Skeletal muscle satellite cell (primary cell): ENCODE results near the gene PIGU.

ENCODE experiments used
- H3K27me3 ChIP-seq: 2 replicates; pipeline ENCODE4 v1.7.0; 2013; ENCODE audit warnings: low read length; ENCODE audit not compliant: control insufficient read depth, insufficient read depth
- H3K36me3 ChIP-seq: 2 replicates; pipeline ENCODE4 v1.7.0; 2013; ENCODE audit warnings: mild to moderate bottlenecking, control low read depth, low read length; ENCODE audit not compliant: insufficient read depth
- H3K4me1 ChIP-seq: 2 replicates; pipeline ENCODE4 v1.7.0; 2013; ENCODE audit warnings: low read length; ENCODE audit not compliant: control insufficient read depth, insufficient read depth
- H3K4me2 ChIP-seq: 2 replicates; pipeline ENCODE4 v1.7.0; 2013; ENCODE audit warnings: mild to moderate bottlenecking, low read length
- H3K4me3 ChIP-seq: 2 replicates; pipeline ENCODE4 v1.7.0; 2013; ENCODE audit warnings: low read length
- H3K9ac ChIP-seq: 2 replicates; pipeline ENCODE4 v1.7.0; 2013; ENCODE audit warnings: mild to moderate bottlenecking, low read depth, low read length, moderate library complexity
- H3K9me3 ChIP-seq: replicated peaks from 2 replicates; pipeline ENCODE4 v1.7.0; 2013; ENCODE audit warnings: mild to moderate bottlenecking, control low read depth, low read length

Gene PIGU

GRCh38 chr20:34705397-34706301, 28.8 kb upstream of the PIGU start:
- Histone ChIP-seq H3K9ac (peak overlapping the region; percentile 99), H3K9me3 (no peaks in the 10 kb centered on the region), H3K4me3 (peak overlapping the region; percentile 90)

GRCh38 chr20:34705008-34705396, 28.1 kb upstream of the PIGU start:
- peak overlapping the region; percentile 90 for H3K4me3 ChIP-seq
- peak overlapping the region; percentile 99 for H3K9ac ChIP-seq
- H3K36me3 ChIP-seq = no peaks in the 10 kb centered on the region
- H3K4me1 ChIP-seq = peaks cover 21% of the 10 kb centered on the region
- peak overlapping the region; percentile 99 for H3K4me2 ChIP-seq
- H3K27me3 ChIP-seq = peaks cover 9% of the 10 kb centered on the region
- no peaks in the 10 kb centered on the region for H3K9me3 ChIP-seq

More at GRCh38 chr20:34705397-34706301, 28.8 kb upstream of the PIGU start:
- Histone ChIP-seq H3K4me2 (peak overlapping the region; percentile 99), H3K36me3 (peaks cover 2% of the 10 kb centered on the region), H3K4me1 (peaks cover 27% of the 10 kb centered on the region), H3K27me3 (peaks cover 9% of the 10 kb centered on the region)

- peaks cover 20% of the 10 kb centered on the region for H3K4me1 ChIP-seq
- peak within 1 kb of the TSS; percentile 99 for H3K4me2 ChIP-seq
- H3K9ac ChIP-seq = peak within 1 kb of the TSS; percentile 99
- peaks cover 9% of the 10 kb centered on the region for H3K27me3 ChIP-seq
- H3K4me3 ChIP-seq = peak within 1 kb of the TSS; percentile 90
- H3K36me3 ChIP-seq = no peaks in the 10 kb centered on the region
- H3K9me3 ChIP-seq = no peaks in the 10 kb centered on the region
Observed at GRCh38 chr20:34704177-34705007, 27.5 kb upstream of the PIGU start, which contains the start of gene TP53INP2. TSS of gene TP53INP2 (plus strand) at chr20:34704344. CDS start at chr20:34708740, 4,396 bp downstream.

GRCh38 chr20:34703424-34704176, 26.7 kb upstream of the PIGU start:
- Histone ChIP-seq H3K9me3 (no peaks in the 10 kb centered on the region), H3K4me3 (peak overlapping the region; percentile 90), H3K4me1 (peaks cover 14% of the 10 kb centered on the region), H3K36me3 (no peaks in the 10 kb centered on the region), H3K9ac (peak overlapping the region; percentile 99), H3K27me3 (peaks cover 12% of the 10 kb centered on the region), H3K4me2 (peak overlapping the region; percentile 99)

GRCh38 chr20:34703061-34703423, 26.1 kb upstream of the PIGU start:
- H3K27me3 ChIP-seq = peaks cover 17% of the 10 kb centered on the region
- no peaks in the 10 kb centered on the region for H3K36me3 ChIP-seq
- H3K9me3 ChIP-seq = no peaks in the 10 kb centered on the region
- H3K4me3 ChIP-seq = peak overlapping the region; percentile 90
- H3K9ac ChIP-seq = no peak overlapping the region
- H3K4me1 ChIP-seq = peaks cover 14% of the 10 kb centered on the region
- H3K4me2 ChIP-seq = peak overlapping the region; percentile 99

GRCh38 chr20:34701405-34702085, 24.7 kb upstream of the PIGU start:
- peaks cover 14% of the 10 kb centered on the region for H3K4me1 ChIP-seq
- H3K4me2 ChIP-seq = no peak overlapping the region
- peaks cover 25% of the 10 kb centered on the region for H3K27me3 ChIP-seq
- H3K36me3 ChIP-seq = no peaks in the 10 kb centered on the region
- no peak overlapping the region for H3K4me3 ChIP-seq
- H3K9me3 ChIP-seq = no peaks in the 10 kb centered on the region
- H3K9ac ChIP-seq = no peak overlapping the region

GRCh38 chr20:34693414-34693813, 16.5 kb upstream of the PIGU start:
- Histone ChIP-seq H3K27me3 (peaks cover 11% of the 10 kb centered on the region), H3K36me3 (no peaks in the 10 kb centered on the region), H3K4me2 (no peak overlapping the region), H3K4me3 (no peak overlapping the region), H3K9me3 (no peaks in the 10 kb centered on the region), H3K9ac (no peak overlapping the region), H3K4me1 (no peaks in the 10 kb centered on the region)

- H3K4me1 ChIP-seq = no peaks in the 10 kb centered on the region
- H3K4me2 ChIP-seq = no peak overlapping the region
- H3K4me3 ChIP-seq = no peak overlapping the region
- H3K27me3 ChIP-seq = peaks cover 2% of the 10 kb centered on the region
- no peaks in the 10 kb centered on the region for H3K36me3 ChIP-seq
- H3K9me3 ChIP-seq = no peaks in the 10 kb centered on the region
- no peak overlapping the region for H3K9ac ChIP-seq
Observed at GRCh38 chr20:34691838-34692237, 14.9 kb upstream of the PIGU start.

GRCh38 chr20:34689486-34689885, 12.6 kb upstream of the PIGU start:
- Histone ChIP-seq H3K9ac (no peak overlapping the region), H3K27me3 (peaks cover 3% of the 10 kb centered on the region), H3K4me2 (no peak overlapping the region), H3K4me3 (no peak overlapping the region), H3K36me3 (no peaks in the 10 kb centered on the region), H3K4me1 (no peaks in the 10 kb centered on the region), H3K9me3 (no peaks in the 10 kb centered on the region)

- no peak overlapping the region for H3K9ac ChIP-seq
- H3K27me3 ChIP-seq = peaks cover 3% of the 10 kb centered on the region
- H3K4me3 ChIP-seq = no peak overlapping the region
- H3K4me2 ChIP-seq = no peak overlapping the region
- H3K36me3 ChIP-seq = no peaks in the 10 kb centered on the region
- no peaks in the 10 kb centered on the region for H3K9me3 ChIP-seq
- H3K4me1 ChIP-seq = no peaks in the 10 kb centered on the region
Observed at GRCh38 chr20:34683667-34684066, 6.8 kb upstream of the PIGU start.
